Nephron progenitor cell (in vitro differentiated cells): ENCODE data around the gene DNMBP.
A peak's percentile ranks its signal among the peaks of the same experiment; 100 is the strongest.

Experiments used
- DNase-seq: peaks from one replicate; pipeline ENCODE4 v3.0.0; 2021
- H3K27ac Mint-ChIP-seq: 2 replicates; pipeline ENCODE4 v1.8.0; 2021; ENCODE audit warnings: mild to moderate bottlenecking, moderate library complexity, mixed read lengths
- H3K27me3 Mint-ChIP-seq: 2 replicates; pipeline ENCODE4 v1.8.0; 2021; ENCODE audit warnings: mild to moderate bottlenecking, low read depth, mixed read lengths; ENCODE audit not compliant: poor library complexity
- H3K36me3 Mint-ChIP-seq: 2 replicates; pipeline ENCODE4 v1.8.0; 2021; ENCODE audit warnings: low read depth, mixed read lengths
- H3K4me1 Mint-ChIP-seq: 2 replicates; pipeline ENCODE4 v1.8.0; 2021; ENCODE audit warnings: mixed read lengths
- H3K4me3 Mint-ChIP-seq: 2 replicates; pipeline ENCODE4 v1.8.0; 2021; ENCODE audit warnings: mild to moderate bottlenecking, moderate library complexity, mixed read lengths
- H3K9me3 Mint-ChIP-seq: 2 replicates; pipeline ENCODE4 v1.8.0; 2021; ENCODE audit warnings: mild to moderate bottlenecking, moderate library complexity, mixed read lengths
- TF ChIP-seq, protein P1 (sequence below): fragments of 200-600 bp; sonication (generic); IDR thresholded peaks from 2 replicates; pipeline ENCODE4 v1.5.0; 2021; ENCODE audit warnings: antibody characterized with exemption

Gene DNMBP

DNA sequence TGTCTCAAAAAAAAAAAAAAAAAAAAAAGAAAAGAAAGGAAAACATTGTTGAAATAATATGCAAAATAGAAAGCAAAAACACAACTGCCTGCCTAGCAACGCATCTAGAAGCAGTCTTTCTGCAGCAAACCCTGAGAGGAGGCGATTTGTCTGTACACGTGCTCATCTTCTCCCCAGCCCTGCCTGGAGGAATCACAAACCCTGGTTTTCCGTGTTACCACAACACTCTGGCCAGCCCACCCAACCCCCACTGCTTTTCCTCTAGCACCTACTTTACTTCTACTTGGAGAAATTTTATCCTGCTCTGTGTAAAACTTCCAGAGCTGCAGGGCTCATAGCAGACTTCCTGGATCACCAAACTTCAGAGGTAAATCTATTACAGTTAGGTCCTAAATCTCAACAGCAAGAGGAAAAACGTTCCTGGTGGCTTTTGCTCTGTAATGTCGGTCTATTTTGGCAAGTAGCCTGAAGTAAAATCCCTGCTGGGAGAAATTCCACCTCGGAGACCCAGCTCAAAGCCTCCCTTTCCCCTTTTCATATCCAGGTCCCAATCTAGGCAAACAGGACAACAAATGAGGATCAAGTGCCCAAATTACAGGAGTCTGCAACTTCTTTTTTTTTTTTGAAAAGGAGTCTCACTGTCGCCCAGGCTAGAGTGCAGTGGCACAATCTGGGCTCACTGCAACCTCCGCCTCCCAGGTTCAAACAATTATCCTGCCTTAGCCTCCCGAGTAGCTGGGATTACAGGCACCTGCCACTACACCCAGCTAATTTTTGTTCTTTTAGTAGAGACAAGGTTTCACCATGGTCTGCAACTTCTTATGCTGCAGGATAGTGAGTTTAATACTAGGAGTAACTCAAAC, 91.6 kb downstream of the DNMBP start:
- H3K36me3 Mint-ChIP-seq: peaks cover 7% of the 10 kb centered on the region
- peaks cover 33% of the 10 kb centered on the region for H3K4me1 Mint-ChIP-seq
- peak; percentile 66 for DNase-seq
- H3K27me3 Mint-ChIP-seq: peaks cover 4% of the 10 kb centered on the region
- TF ChIP-seq, protein P1, sequence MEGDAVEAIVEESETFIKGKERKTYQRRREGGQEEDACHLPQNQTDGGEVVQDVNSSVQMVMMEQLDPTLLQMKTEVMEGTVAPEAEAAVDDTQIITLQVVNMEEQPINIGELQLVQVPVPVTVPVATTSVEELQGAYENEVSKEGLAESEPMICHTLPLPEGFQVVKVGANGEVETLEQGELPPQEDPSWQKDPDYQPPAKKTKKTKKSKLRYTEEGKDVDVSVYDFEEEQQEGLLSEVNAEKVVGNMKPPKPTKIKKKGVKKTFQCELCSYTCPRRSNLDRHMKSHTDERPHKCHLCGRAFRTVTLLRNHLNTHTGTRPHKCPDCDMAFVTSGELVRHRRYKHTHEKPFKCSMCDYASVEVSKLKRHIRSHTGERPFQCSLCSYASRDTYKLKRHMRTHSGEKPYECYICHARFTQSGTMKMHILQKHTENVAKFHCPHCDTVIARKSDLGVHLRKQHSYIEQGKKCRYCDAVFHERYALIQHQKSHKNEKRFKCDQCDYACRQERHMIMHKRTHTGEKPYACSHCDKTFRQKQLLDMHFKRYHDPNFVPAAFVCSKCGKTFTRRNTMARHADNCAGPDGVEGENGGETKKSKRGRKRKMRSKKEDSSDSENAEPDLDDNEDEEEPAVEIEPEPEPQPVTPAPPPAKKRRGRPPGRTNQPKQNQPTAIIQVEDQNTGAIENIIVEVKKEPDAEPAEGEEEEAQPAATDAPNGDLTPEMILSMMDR: no peak
- H3K9me3 Mint-ChIP-seq: no peaks in the 10 kb centered on the region
- H3K27ac Mint-ChIP-seq: peak overlapping the region; percentile 99
- peak overlapping the region; percentile 85 for H3K4me3 Mint-ChIP-seq

DNA sequence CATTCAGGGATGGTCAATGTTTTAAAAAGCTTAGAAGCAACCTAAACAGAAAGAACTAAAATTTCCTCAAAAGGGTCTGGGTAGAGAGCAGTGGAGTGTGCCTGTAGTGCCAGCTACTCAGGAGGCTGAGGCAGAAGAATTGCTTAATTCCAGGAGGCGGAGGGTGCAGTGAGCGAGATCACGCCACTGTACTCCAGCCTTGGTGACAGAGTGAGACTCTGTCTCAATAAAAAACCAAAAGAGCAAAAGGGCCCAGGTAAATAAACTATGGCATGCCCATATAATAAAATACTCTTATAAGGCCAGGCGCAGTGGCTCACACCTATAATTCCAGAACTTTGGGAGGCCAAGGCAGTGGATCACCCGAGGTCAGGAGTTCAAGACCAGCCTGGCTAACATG, 93.0 kb downstream of the DNMBP start:
- TF ChIP-seq, protein P1: no peak
- no peak overlapping the region for H3K4me3 Mint-ChIP-seq
- peaks cover 7% of the 10 kb centered on the region for H3K36me3 Mint-ChIP-seq

DNA sequence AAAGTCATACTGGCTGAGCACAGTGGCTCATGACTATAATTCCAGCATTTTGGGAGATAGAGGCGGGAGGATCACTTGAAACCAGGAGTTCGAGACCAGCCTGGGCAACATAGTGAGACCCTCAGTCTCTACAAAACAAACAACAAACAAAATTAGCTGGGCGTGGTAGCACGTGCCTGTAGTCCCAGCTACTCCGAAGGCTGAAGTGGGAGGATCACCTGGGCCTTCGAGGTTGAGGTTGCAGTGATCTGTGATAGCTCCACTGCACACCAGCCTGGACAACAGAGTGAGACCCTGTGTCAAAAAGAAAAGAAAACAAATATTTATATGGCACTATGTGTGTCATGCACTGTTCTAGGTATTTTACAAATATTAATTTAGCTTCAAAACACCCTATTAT, 94.3 kb downstream of the DNMBP start:
- DNase-seq: no peak
- Mint-ChIP-seq H3K27ac (no peak overlapping the region), H3K36me3 (no peaks in the 10 kb centered on the region), H3K4me1 (peaks cover 58% of the 10 kb centered on the region), H3K9me3 (no peaks in the 10 kb centered on the region), H3K27me3 (peaks cover 4% of the 10 kb centered on the region), H3K4me3 (no peak overlapping the region)
- TF ChIP-seq, protein P1: no peak

More for the DNA sequence above, 93.0 kb downstream of the DNMBP start:
- DNase-seq: no peak
- Mint-ChIP-seq H3K9me3 (no peaks in the 10 kb centered on the region), H3K27me3 (peaks cover 4% of the 10 kb centered on the region), H3K4me1 (peaks cover 46% of the 10 kb centered on the region), H3K27ac (no peak overlapping the region)

DNA sequence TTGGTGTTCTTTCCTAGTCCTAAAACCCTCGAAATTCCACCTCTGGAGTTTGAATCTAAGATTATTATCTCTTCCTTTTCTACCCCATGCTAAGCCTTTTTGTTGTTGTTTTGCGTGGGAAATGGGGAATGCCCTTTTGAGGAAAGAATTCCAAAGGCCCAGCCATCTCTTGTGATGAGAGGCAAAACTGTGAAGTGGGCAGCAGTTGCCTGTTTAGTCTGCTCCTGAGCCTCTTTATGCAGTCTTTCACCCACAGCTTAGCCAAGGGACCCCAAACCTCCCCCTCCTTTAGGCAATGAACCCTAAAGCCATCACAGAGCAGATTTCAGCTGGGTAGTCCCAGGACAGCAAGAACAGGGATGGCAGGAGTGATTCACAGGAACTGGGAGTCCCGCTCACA, 95.5 kb downstream of the DNMBP start:
- peaks cover 4% of the 10 kb centered on the region for H3K27me3 Mint-ChIP-seq
- peak overlapping the region; percentile 97 for H3K27ac Mint-ChIP-seq
- H3K4me3 Mint-ChIP-seq: peak overlapping the region; percentile 95
- H3K9me3 Mint-ChIP-seq: no peaks in the 10 kb centered on the region
- no peak for DNase-seq
- H3K36me3 Mint-ChIP-seq: no peaks in the 10 kb centered on the region
- TF ChIP-seq, protein P1: no peak
- H3K4me1 Mint-ChIP-seq: peaks cover 63% of the 10 kb centered on the region

DNA sequence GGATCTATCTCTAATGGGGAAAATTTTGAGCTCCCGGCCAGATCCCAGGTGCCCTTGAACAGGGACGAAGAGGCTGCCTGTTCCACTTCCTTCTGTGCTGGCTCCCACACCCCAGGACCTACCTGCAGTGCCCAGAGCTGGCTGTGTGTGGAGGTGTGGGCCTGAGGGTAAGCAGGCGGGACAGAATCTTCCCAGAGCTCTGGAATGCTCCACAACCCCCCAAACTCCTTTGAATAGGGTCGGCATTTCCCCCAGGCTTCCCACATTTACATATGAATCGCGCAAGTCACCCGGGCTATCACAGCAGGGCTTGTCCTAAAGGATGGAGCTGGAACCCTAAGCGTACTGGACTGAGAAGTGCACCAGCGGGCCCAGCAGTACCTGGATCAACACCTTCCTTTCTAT, 95.9 kb downstream of the DNMBP start:
- Mint-ChIP-seq H3K9me3 (no peaks in the 10 kb centered on the region), H3K36me3 (peaks cover 3% of the 10 kb centered on the region), H3K27me3 (peaks cover 4% of the 10 kb centered on the region), H3K4me3 (peak overlapping the region; percentile 95), H3K4me1 (peaks cover 59% of the 10 kb centered on the region), H3K27ac (peak overlapping the region; percentile 97)
- DNase-seq: peak; percentile 62
- TF ChIP-seq, protein P1: no peak

DNA sequence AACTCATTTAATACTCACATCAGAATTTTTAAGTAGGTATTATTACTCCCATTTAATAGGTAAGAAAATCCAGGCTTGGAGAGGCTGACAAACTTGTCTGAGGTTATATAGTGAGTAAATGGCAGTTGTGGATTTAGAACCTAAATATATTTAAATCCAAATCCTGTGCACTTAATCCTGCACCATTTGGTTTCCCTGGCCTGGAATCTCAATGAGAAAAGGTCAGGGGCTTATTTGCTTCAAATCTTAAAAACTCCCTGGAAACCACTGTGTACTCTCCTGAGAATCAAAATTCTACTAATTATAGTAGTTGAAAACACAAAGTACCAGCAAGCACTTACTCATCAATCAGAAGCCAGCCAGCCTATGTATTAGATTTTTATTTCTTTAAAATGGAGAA, 97.7 kb downstream of the DNMBP start:
- peaks cover 48% of the 10 kb centered on the region for H3K4me1 Mint-ChIP-seq
- DNase-seq: no peak
- H3K36me3 Mint-ChIP-seq: peaks cover 18% of the 10 kb centered on the region
- peak overlapping the region; percentile 95 for H3K4me3 Mint-ChIP-seq
- H3K27me3 Mint-ChIP-seq: no peaks in the 10 kb centered on the region
- no peak overlapping the region for H3K27ac Mint-ChIP-seq
- H3K9me3 Mint-ChIP-seq: no peaks in the 10 kb centered on the region
- TF ChIP-seq, protein P1: no peak
